K562 (cell line): Measurements from ENCODE around the gene MCM7. TPM values are rescaled to one million over a fixed set of nuclear protein-coding genes. Genes with fewer than 3 reads are reported as not detected.
A peak's percentile ranks its signal among the peaks of the same experiment; 100 is the strongest.

Experiments
- ARID1B ChIP-seq: fragments of 450-650 bp; IDR thresholded peaks from 2 replicates; pipeline ENCODE4 v1.6.1; 2016; ENCODE audit warnings: antibody characterized with exemption, mild to moderate bottlenecking, inconsistent platforms
- ERF ChIP-seq: fragments of 450-650 bp; formaldehyde crosslinking; IDR thresholded peaks from 2 replicates; pipeline ENCODE4 v1.4.0; 2020; ENCODE audit warnings: mild to moderate bottlenecking, mixed read lengths
- MLLT1 ChIP-seq, 2 experiments: fragments of 450-650 bp; IDR thresholded peaks; 2 replicates each; pipeline ENCODE4 v1.6.1; 2016
- MTA2 ChIP-seq: fragments of 450-650 bp; IDR thresholded peaks from 2 replicates; pipeline ENCODE4 v1.6.1; 2016; ENCODE audit warnings: low read depth
- PHF20 ChIP-seq: fragments of 450-650 bp; IDR thresholded peaks from 2 replicates; pipeline ENCODE4 v1.6.1; 2018; ENCODE audit not compliant: partially characterized antibody
- POLR2B ChIP-seq: fragments of 450-650 bp; IDR thresholded peaks from 2 replicates; pipeline ENCODE4 v1.6.1; 2018; ENCODE audit warnings: low read depth; ENCODE audit not compliant: partially characterized antibody
- ZBTB17 ChIP-seq: fragments of 450-650 bp; formaldehyde crosslinking; IDR thresholded peaks from 2 replicates; pipeline ENCODE4 v1.4.0; 2020; ENCODE audit warnings: mild to moderate bottlenecking
- ZNF23 ChIP-seq: fragments of 250-450 bp; sonication (Bioruptor Pico); IDR thresholded peaks from 2 replicates; pipeline ENCODE4 v1.4.0; 2020; ENCODE audit warnings: mild to moderate bottlenecking
- ZNF717 ChIP-seq: fragments of 250-450 bp; sonication (Bioruptor Pico); IDR thresholded peaks from 2 replicates; pipeline ENCODE4 v1.5.0; 2021
- ZNF766 ChIP-seq: fragments of 200-800 bp; sonication (Bioruptor generic); conservative IDR thresholded peaks from 2 replicates; pipeline ENCODE4 v1.6.1; 2016; ENCODE audit warnings: missing genetic modification characterization, missing compliant biosample characterization
- polyA plus RNA-seq, 8 experiments: library from polyadenylated mRNA; depleted of rRNA in 4 of 8; stranded (reverse) in 5 of 8; unstranded in 3 of 8; fragments of >200 nt; fragmentation: Nextera tagmentation in 2 of 8; fragmentation: Illumina TruSeq in 1 of 8; extraction: Ambion mirVana in 2 of 8; extraction: Trizol in 1 of 8; gene quantifications; 2 replicates each; pipeline versions ENCODE4 v1.2.1 to v1.2.3, GENCODE V29; 2011 to 2014; ENCODE audit warnings: inconsistent platforms in 1 of 8, missing spikeins in 1 of 8
- total RNA-seq, 7 experiments: library from RNA; depleted of rRNA in 6 of 7; stranded (reverse); fragments of >200 nt in 6 of 7; fragmentation: Illumina TruSeq in 2 of 7; extraction: Trizol in 2 of 7; gene quantifications; 2 replicates each; pipeline versions ENCODE4 v1.2.1 to v1.2.3, GENCODE V29; 2011 to 2021; ENCODE audit warnings: low replicate concordance in 1 of 7
- TF ChIP-seq, protein P1 (sequence below): IDR thresholded peaks from 2 replicates; pipeline ENCODE4 v1.6.1; 2011; ENCODE audit warnings: borderline replicate concordance, low read depth, mild to moderate bottlenecking, moderate library complexity, low read length; ENCODE audit not compliant: insufficient read depth, poor library complexity, severe bottlenecking
- TF ChIP-seq, protein P2 (sequence below), 2 experiments: fragments of 450-650 bp in 1 of 2; sonication (generic) in 1 of 2; formaldehyde crosslinking in 1 of 2; IDR thresholded peaks; 2 replicates each; pipeline versions ENCODE4 v1.7.1 to v1.9.0; 2016 to 2022; ENCODE audit warnings: inconsistent platforms in 1 of 2, mild to moderate bottlenecking in 1 of 2, missing genetic modification reagents in 1 of 2

Gene MCM7
- total and polyA plus RNA-seq, 9 of the 15 experiments (the other 6 are each of a cell fraction or from before 2014, with no cell fraction given) = 329 to 856 (median 437) TPM

DNA sequence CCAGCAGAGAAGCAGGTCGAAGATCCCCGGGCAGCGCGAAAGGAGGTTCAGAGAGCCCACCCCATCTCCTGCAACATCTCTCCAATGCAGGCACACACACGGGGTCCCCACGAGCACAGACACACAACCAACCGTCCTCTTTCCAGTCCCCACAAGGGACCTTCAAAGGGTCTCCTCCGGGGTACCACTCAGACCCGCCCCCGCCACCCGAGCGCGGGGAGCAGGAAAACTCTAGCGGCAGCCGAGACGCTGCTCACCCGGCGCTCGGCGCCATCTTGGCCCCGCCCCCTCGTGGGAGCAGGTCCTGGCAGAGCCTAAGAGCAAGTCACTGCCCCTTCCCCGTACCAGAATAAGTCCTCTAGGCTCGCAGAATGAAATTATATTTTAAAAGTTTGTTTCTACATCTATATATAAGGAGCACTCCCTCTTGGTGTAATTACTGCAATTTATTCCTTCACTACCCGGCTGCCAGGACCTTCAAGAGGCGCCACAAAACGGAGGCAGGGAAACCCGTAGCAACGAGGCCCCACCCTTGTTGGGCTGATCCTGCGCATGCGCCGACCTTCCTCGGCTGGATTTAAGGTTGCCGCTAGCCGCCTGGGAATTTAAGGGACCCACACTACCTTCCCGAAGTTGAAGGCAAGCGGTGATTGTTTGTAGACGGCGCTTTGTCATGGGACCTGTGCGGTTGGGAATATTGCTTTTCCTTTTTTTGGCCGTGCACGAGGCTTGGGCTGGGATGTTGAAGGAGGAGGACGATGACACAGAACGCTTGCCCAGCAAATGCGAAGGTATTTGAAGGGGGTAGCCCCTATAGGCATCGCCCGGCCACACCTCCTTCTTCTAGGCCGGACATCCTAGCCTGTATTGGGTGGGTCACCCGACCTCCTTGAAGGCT is 18.1 kb upstream of the MCM7 start, which contains the start of the genes CNPY4 and TAF6 (continued):
- TF ChIP-seq POLR2B = peak; percentile 93
- TF ChIP-seq ARID1B = no peak
- TF ChIP-seq, protein P1, sequence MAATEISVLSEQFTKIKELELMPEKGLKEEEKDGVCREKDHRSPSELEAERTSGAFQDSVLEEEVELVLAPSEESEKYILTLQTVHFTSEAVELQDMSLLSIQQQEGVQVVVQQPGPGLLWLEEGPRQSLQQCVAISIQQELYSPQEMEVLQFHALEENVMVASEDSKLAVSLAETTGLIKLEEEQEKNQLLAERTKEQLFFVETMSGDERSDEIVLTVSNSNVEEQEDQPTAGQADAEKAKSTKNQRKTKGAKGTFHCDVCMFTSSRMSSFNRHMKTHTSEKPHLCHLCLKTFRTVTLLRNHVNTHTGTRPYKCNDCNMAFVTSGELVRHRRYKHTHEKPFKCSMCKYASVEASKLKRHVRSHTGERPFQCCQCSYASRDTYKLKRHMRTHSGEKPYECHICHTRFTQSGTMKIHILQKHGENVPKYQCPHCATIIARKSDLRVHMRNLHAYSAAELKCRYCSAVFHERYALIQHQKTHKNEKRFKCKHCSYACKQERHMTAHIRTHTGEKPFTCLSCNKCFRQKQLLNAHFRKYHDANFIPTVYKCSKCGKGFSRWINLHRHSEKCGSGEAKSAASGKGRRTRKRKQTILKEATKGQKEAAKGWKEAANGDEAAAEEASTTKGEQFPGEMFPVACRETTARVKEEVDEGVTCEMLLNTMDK = peak; percentile 16
- peak; percentile 89 for TF ChIP-seq ERF
- peak in 1 of 2 experiments; percentile 54; a peak in 2 of 4 replicates for TF ChIP-seq MLLT1 (IDR thresholded peaks at IDR 0.05)
- 0 out of 2 replicates have a peak, but pooled peaks have one; percentile 65 for TF ChIP-seq ZNF23 (CRISPR knock-in tag)
- TF ChIP-seq MTA2 = 0 out of 2 replicates have a peak, but pooled peaks have one; percentile 10
- TF ChIP-seq ZNF717 (CRISPR knock-in tag) = no peak
- TF ChIP-seq PHF20 = peak; percentile 84
- peak; percentile 73 for TF ChIP-seq ZBTB17 (CRISPR knock-in tag)
- TF ChIP-seq, protein P2, sequence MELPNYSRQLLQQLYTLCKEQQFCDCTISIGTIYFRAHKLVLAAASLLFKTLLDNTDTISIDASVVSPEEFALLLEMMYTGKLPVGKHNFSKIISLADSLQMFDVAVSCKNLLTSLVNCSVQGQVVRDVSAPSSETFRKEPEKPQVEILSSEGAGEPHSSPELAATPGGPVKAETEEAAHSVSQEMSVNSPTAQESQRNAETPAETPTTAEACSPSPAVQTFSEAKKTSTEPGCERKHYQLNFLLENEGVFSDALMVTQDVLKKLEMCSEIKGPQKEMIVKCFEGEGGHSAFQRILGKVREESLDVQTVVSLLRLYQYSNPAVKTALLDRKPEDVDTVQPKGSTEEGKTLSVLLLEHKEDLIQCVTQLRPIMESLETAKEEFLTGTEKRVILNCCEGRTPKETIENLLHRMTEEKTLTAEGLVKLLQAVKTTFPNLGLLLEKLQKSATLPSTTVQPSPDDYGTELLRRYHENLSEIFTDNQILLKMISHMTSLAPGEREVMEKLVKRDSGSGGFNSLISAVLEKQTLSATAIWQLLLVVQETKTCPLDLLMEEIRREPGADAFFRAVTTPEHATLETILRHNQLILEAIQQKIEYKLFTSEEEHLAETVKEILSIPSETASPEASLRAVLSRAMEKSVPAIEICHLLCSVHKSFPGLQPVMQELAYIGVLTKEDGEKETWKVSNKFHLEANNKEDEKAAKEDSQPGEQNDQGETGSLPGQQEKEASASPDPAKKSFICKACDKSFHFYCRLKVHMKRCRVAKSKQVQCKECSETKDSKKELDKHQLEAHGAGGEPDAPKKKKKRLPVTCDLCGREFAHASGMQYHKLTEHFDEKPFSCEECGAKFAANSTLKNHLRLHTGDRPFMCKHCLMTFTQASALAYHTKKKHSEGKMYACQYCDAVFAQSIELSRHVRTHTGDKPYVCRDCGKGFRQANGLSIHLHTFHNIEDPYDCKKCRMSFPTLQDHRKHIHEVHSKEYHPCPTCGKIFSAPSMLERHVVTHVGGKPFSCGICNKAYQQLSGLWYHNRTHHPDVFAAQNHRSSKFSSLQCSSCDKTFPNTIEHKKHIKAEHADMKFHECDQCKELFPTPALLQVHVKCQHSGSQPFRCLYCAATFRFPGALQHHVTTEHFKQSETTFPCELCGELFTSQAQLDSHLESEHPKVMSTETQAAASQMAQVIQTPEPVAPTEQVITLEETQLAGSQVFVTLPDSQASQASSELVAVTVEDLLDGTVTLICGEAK (IDR thresholded peaks at IDR 0.05) = peak; percentile 51
- TF ChIP-seq, protein P2 (CRISPR knock-in tag; IDR thresholded peaks at IDR 0.05) = no peak
- peak; percentile 81; the same call in 1 of the 2 replicates for TF ChIP-seq ZNF766
